Measurements from ENCODE around the gene ZFP36L1.
A peak's percentile ranks its signal among the peaks of the same experiment; 100 is the strongest.

Gene ZFP36L1

DNA sequence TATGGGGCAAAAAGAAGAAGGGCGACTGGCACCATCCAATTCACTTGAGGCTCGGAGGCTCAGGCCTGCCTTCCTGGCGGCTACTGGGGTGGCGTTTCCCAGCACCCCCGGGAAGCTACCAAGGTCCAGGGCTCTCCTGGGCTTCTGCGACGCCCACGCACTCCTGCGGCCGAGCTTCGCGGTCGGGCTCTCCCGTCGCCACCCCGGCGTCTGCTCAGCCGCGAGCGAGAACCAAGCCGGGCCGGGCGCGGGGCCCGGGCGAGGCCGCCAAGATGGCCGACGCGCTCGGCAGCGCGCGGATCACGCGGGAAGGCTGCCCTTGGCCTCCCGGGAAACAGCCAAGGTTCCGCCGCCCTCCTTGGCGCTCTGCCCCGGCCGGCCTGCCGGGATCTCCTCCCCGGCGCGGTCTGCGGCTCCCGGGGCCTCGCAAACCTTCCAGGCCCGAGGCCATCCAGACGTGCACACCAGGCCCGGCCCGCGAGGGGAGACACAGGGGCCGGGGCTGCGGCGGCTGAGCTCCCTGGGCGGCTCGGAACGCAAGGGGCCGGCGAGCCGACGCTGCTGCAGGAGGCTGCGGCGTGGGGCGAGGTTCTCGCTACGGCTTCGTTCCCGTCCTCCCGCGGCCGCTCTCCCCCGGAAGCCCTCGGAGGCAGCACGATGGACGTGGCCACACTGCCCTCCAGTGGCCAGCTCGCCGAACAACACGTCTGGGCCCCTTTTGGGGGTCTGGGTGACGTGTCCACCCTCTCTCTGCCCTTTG, 23.5 kb upstream of the ZFP36L1 start:
- peak; percentile 94 for DNase-seq (ENCODE audit: low spot score)

DNA sequence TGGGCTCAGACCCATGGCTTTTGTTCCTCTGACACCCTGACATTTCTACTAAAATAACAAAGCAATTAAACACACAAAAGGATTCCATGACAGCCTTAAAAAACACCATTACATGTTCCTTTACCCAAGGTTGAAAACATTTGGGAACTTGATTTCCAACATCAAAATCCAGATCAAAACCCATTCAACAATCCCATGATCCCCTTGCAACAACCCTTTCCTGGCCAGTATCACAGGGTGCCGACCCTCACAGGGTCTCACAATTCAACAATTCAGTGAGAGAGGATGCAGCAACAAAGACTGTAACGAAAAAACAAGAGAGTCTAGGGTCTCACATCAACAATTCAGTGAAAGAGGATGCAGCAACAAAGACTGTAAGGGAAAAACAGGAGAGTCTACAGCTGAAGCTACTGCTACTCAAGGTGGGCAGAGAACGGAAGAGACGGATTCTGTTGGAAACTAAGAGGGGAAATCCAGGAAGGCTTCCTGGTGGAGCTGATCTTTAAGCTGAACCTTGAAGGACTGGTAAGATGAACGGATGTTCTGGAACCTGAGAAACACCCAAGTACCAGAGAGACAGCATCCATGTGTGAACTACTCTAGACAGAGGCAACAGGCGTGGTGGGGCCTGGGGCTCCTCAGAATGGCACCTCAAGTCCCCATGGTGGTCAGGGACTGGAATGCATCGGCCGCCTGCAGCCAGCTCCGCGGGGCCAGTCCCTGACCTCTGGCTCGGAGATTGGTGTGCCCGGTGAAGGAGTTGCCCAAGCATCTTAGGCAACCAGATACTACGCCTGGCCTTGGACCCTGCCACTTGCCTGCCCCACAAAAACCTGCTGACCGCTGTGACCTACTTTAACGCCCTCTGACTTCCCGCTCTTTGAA, 22.7 kb upstream of the ZFP36L1 start:
- DNase-seq (ENCODE audit: low spot score), result no peak

DNA sequence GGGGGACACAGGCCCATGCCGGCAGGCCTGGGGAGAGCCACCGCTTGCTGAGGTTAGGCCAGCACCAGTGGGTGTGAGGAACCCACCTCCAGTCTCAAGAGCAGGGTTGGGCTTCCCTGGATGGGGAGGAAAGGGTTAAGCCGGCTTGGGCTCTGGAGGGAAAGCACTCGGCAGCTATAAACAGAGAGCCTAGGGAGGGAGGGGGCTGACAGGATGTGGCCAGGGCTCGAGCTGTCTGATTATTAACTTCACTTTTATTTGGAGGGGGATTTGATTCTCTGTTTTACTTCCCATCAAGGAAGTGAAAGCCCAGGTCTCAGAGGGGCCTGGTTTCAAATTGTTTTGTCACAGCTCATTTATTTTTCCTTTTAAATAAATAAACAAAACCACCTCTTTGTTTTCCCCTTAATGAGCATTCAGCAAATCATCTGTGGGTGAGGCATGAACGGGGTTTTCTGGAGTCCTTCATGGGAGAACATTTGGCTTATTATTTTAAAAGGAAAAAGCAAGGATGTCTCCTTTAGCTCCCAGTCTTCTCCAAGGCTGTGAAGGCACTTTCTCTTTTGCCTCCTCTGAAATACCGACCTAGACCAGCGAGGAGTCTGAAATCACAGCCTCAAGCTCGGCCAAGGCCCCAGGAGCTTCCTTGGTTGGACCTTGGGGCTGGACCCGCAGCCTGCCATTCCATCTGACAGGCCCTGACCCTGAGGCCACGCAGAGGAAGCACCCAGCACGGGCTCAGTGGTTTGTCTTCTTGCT, 21.9 kb upstream of the ZFP36L1 start:
- no peak for DNase-seq (ENCODE audit: low spot score)

DNA sequence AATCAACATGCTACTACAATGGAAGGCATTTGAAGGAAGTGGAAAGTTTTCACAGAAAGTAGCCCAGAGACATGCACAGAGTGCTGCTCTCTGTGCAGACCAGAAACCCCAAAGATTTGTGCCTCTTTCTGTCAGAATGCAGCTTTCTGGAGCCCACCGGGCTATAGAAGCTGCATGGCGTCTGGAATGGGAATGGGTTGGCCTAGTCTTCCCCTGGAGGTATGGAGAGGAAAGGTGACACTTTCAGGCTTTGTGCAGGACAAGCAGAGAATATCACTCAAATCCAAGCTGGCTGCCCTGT, 21.3 kb upstream of the ZFP36L1 start:
- no peak for DNase-seq (ENCODE audit: low spot score)

DNA sequence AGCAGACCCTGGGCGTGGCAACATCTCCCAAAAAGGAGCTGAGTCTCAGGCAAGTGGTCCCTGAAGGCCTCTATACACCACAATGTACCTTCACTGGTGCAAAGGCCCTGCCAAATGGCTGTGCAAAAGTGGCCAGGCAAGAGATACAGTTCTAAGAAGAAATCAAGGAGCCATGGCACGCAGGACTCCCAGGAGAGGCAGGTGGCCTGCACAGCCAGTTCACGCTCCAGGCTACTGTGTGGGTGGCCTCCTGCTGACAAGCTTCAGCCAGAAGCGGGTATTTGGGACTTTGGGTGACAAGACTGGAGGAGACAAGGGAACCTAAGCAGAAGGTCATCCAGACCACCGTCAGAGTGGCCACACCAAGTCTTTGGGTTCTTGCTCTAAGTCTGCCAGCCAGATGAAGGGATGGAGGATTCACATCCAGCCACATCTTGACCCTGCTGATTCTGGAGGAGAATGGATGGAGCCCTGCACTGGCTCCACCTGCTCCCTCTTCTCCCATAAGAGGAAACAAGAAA, 20.5 kb upstream of the ZFP36L1 start:
- DNase-seq (ENCODE audit: low spot score), result no peak

DNA sequence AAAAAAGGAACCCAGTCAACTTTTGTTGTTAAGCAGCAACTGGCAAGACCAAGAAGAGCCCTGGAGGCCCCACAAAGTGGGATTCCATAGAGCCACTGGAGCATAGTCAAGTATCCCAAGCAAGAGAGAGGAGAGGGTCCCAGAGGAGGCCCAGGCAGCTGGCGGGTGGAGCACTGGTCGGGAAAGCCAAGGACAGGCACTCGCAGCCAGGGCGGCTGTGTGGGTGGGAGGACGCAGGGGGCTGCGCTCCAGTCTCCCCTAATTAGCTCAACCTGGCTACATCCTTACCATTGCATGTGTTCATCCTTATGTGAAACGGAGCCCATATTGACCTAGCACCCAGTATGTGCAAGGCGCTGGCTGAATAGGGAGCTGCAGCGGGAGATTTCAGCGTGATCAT, 18.3 kb upstream of the ZFP36L1 start:
- no peak for DNase-seq (ENCODE audit: low spot score)

DNA sequence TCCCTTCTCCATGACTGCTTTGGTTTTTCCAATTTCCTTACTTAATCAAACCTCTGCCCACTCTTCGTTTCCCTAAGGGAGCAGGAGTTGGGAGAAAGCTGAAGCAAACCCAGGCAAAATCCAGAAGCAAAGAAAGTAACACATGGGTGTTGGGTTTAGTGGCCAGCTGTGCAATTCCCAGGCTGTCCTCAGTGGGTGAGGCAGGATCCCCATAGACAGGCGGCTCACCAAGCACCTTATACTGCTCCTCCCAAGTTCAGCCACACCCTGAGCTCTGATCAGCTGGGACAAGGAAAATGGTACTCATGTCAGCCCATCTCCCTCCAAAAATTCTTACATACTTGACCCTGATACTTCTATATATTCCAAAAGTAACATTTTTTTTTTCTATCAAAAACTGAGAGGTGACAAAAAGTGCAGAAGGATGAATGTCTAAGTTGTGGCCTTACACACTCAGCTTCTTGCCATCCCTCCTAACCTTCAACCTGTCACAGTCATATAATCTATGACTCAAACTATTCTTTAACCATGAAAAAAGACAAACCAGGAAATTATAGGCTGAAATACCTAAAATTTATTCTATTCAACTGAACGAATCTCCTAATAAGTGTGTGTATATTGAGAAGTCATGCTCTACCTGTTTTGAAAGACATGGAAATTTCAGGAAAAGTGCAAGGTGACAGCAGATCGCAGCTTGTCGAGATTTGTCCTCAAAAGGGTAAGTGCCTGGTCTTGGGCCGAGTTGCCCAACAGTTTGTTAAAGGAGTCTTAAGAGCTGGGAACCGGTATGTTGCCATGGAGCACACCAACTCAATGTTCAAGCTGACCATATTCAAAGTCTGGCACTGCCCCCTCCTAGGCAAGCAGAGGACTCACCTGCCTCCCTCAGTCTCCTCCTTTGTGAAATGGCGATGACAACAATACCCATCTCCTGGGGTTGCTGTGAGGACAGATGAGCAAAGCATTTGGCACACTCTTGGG, 17.6 kb upstream of the ZFP36L1 start:
- DNase-seq (ENCODE audit: low spot score), result no peak

DNA sequence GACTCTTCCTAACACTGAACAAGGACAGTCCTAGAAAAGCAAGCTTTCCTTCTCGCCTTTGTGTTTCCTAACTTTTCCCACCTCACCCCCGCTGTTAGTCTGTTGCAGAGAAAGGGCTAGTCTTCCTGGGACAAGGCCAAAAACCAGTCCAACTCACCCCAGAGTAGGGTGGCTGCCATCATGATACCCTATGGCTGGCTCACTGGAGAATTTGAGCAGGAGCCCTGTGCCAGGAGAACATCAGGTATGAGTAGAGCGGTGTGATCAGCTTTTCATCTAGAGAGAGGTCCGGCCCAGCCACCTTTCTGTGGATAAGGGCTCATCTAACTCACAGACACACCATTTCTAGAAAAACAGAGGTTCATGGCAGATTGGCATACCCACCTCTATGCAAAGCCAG, 16.7 kb upstream of the ZFP36L1 start:
- no peak for DNase-seq (ENCODE audit: low spot score)

DNA sequence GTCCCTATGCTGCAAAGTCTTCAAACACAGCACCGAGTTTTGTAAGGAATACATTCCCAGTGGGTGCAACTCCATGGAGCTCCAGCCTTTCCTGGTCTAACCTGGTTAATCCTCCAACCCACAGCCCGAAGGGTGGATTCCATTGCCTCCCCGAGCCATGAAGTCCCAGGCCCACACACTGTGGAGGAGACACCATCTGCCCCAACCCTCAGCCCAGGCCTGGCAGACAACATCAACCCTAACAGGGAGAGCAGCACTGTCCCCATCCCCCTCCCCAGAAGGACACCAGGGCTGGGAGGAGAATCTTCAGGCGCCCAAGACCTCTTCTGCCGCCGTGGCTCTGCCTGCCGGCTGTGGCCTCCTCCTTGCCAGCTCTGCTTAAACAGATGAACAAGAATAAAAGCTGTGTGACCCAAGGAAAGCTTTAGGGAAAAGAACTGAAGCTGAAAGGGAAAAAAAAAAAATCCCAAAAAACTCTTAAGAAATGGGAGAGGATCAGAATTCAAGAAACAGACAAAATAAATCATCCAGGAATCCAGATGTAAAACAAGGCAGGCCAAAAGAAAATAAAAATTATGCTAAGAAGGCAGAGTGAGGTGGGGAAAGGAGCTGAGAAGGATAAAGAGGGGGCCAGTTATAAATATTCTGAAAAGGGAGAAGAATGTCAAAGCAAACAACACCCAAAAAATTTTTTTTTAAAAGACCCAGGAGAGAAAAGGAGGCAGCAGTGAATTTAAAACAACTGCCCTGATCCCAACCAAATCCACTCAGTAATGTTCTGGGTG, 16.0 kb upstream of the ZFP36L1 start:
- peak; percentile 14 for DNase-seq (ENCODE audit: low spot score)

DNA sequence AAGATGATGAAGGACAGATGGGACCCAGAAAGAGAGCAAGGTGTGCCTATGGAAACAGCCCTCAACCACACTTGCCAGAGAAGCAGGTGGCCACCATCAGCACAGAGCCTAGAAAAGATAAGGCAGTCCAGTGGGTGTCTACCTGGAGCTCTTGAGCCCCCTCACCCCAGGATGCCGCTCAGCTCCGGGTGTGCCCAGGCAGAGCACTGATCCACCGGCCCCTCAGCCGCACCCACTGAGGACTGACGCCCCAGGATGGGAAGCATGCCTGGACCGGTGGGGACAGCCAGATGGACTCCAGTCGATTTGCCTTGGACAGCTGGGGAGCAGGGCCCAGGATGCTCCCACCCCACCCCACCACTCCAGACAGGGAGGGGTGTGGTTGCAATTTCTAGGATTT, 15.1 kb upstream of the ZFP36L1 start:
- peak; percentile 25 for DNase-seq (ENCODE audit: low spot score)

DNA sequence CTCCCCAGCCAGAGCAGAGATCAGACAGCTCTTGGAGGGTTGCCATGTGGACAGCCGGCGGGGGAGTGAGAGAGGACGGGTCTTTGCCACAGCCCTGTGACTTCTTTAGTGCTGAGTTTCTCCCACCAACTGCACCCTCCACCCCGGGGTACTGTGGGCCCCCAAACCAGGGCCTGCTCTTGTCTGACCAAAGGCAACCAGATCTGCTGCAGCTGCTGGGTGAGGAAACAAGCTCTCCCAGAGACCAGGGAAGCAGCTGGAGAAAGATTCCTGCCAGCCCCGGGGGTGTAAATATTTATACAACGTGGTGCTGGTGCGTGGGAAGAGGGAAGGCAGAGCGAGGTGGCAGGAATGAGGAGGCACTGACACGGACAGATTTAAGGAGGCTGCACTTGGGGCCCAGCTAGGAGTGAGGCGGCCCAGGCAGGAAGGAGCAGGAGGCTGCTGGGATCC, 14.3 kb upstream of the ZFP36L1 start:
- DNase-seq (ENCODE audit: low spot score), result peak; percentile 24

DNA sequence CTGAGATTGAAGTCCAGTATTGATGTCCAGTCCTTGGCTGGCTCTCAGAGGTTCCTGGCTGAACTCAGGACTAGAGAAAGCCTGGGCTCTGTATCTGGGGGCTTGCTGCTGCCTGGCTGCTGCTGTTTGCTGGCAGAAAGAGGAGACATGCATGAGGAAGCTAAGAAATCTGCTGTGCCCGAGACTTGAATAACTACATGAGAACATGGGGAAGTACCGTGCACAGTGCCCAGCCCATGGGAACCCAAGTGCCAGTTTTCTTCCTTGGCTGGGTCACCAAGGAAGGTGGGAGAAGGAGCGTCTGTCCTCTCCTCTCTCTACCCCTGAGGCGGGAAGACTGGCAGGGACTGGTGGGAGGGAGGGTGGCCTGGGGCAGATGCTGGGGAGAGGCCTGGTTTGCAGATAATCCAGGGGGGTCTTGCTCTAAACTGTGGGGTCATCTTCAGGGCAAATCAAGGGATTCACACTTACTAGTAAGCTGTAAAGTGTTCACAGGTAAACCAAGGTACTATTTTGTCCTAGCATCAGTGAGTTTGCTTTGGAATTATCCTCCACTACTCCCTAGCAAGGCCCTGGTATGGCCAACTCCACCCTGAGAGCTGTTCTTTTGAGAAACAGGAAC, 13.8 kb upstream of the ZFP36L1 start:
- no peak for DNase-seq (ENCODE audit: low spot score)

DNA sequence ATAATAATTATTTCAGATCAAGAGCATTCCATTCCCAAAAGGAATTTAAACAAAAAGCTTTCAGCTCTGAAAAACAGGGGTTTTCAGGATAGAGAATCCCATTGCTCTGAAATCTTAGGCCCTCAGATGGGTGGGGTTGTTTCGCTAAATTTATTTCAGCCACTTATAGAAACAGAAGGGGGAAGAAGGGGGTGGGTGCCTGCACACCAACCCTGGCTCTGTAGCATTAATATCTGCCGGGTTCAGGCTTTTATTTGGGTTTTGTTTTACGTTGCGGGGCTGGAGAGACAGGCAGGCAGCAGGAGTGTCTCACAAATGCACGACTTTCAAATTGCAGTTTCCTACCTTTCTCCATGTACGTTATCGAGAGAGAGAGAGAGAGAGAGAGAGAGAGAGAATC, 12.5 kb upstream of the ZFP36L1 start:
- DNase-seq (ENCODE audit: low spot score), result no peak

DNA sequence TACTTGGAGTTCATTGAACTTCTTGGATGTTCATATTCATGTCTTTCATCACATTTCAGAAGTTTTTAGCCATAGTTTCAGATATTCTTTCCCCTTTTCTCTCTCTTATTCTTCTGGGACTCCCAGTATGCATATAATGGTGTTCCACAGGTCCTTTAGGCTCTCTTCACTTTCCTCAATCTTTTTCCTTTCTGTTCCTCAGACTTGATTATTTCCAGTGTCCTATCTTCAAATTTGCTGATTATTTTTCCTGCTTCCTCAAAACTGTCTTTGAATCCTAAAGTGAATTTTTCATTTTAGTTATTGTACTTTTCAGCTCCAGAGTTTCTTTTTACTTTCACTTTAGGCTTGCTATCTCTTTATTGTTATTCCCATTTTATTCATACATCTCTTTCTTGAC, 8.8 kb upstream of the ZFP36L1 start:
- no peak for DNase-seq (ENCODE audit: low spot score)

DNA sequence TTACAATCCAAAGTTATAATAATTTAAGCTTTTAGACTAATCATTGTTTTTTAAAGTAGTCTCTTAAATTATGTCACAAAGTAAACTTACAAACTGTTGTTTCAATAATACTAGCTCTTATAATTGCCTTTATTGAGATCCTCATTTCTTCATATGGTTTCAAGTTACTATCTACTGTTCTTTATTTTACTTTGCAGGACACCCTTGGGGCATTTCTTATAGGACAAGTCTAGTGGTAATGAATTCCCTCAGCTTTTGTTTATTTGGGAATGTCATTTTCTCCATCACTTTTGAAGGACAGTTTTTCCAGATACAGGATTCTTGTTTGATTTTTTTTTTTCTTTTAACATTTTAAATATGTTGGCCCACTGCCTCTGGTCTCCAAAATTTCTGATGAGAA, 8.1 kb upstream of the ZFP36L1 start:
- no peak for DNase-seq (ENCODE audit: low spot score)

DNA sequence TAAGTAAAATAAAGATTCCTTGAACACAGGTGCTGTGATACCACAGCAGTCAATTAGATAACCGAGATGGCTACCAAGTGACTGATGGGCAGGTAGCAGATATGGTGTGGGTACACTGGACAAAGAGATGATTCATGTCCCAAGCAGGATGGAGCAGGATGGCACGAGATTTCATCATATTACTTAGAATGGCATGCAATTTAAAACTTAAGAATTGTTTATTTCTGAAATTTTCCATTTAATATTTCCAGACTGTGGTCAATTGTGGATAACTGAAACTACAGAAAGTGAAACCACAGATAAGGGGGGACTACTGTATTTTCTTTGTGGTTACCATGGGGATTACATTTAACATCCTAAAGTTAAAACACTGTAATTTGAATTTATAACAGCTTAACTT, 7.5 kb upstream of the ZFP36L1 start:
- DNase-seq (ENCODE audit: low spot score), result no peak

DNA sequence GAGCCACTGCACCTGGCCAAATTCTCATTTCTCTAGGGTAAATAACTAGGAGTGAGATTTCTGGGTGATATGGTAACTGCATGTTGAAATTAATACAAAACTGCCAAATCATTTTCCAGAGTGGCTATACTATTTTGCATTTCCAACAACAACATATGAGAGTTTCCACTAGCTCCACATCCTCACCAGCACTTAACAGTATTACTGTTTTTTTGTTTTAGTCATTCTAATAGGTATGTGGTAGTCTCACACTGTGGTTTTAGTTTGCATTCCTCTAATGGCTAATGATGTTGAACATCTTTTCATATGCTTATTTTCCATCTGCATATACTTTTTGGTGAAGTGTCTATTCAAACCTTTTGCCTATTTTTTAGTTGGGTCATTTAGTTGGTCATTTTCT, 5.8 kb upstream of the ZFP36L1 start:
- no peak for DNase-seq (ENCODE audit: low spot score)

DNA sequence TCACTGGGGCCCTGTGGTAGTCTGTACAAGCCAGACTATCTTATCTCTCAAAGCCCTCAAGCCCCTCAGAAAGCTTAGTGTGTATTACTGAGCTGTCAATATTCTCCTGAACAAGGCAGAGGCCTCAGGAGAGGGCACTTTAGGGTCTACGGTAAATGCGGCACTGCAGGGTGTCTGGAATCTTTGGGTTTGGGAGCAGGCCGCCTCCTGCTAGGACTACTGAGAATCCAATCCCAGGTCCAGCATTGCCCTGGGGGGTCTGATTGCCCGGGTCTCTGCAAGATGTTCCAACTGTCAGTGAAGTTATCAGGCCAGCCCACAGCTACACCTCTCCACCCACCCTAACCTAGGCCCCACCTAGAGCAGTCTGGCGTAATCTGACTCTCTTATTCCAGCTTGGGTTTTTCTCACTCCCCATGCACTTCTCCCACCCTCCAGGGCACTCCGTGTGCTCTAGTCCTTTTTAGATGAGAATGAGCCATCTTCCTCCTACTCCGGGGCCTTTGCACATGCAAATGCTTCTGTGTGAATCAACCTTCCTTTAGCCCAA, 4.3 kb upstream of the ZFP36L1 start:
- DNase-seq (ENCODE audit: low spot score), result peak; percentile 17

DNA sequence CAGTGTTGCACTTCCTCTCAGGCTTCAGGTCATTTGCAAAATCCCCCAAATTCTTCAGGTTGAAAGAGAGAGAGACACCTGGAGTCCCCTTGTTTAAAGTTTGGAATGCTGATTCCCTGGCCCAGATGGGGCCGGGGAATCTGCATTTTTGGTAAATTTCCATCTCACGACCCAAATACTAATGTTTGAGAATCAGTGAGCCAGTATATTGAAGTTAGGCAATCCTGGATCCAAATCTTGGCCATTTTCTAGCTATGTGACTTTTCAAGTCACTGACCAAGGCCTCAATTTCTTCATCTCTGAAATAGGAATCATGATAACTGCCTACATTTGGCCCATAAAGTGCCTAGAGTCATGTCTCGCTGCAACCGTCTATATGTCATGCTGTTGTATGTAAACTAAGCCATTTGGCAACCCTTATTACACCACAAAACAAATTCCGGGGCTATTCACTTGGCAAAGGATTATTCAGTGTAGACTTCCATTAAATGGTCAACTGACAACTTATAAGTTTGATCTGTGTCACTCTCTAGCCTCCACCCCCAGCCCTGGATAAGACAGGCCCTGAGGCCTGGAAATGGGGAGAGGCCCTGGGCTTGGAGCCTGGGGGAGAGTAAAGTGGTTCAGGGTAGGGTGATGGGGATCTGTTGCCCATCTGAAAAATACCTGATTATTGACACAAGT, 3.7 kb upstream of the ZFP36L1 start:
- DNase-seq (ENCODE audit: low spot score), result peak; percentile 15
